HAP-1 (cell line): Measurements from ENCODE around the gene MARCHF3.

ENCODE experiments used
- DNase-seq, 2 experiments: peaks; one replicate each; pipeline ENCODE4 v3.0.0-alpha.2; 2016 to 2020; ENCODE audit warnings: low spot score in 2 of 2
- H3K27me3 ChIP-seq: fragments of 250-450 bp; sonication (Bioruptor Pico); 2 replicates; pipeline ENCODE4 v1.5.1; 2020; ENCODE audit warnings: low read depth, mild to moderate bottlenecking, moderate library complexity
- H3K36me3 ChIP-seq: fragments of 250-450 bp; sonication (Bioruptor Pico); replicated peaks from 2 replicates; pipeline ENCODE4 v1.5.1; 2020; ENCODE audit warnings: mild to moderate bottlenecking
- H3K4me1 ChIP-seq: fragments of 250-450 bp; sonication (Bioruptor Pico); 2 replicates; pipeline ENCODE4 v1.5.1; 2020; ENCODE audit warnings: mild to moderate bottlenecking
- H3K4me3 ChIP-seq: fragments of 250-450 bp; sonication (Bioruptor Pico); 2 replicates; pipeline ENCODE4 v1.5.1; 2020; ENCODE audit warnings: mild to moderate bottlenecking, moderate library complexity
- H3K9me3 ChIP-seq: fragments of 250-450 bp; sonication (Bioruptor Pico); 2 replicates; pipeline ENCODE4 v1.5.1; 2020; ENCODE audit warnings: mild to moderate bottlenecking, moderate library complexity
- in situ Hi-C: fragments of 300-500 bp; cut with MboI; formaldehyde crosslinking; loops from 3 replicates; pipeline ENCODE4 v1.14.3; 2020; ENCODE audit warnings: low sequenced_read_pairs, inconsistent platforms, mixed read lengths

The MARCHF3 gene

DNA sequence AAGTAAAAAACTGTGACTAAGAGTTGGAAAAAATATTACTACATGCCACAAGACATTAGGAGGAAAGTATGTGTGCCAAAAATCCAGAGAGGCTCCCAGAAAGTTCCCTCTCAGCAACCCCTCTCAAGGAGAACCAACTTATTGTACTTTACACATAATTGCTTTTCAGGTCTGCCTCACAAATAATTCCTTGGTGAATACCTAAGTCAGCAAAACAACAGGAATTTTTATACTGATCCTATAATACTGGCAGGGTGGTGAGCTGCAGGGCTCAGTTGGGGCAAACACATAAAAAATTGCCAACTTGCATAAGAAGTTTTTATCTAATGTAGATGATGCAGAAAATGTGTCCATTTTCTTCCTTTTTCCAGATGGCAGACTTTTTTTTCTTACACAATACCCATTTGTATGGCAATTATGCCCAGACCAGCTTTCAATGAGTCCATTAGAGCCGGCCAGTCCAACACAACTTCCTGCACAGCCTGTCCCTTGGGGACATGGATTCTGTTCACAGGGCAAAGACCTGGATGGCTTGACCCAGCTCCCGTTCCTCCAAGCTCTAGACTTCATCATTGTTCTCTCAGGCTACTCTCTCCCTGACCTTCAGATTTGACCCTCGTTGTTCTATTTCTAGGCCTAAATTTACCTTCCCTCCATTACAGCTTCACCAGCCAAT is 31.3 kb downstream of the MARCHF3 start:
- in situ Hi-C loops = no loop called here
- Histone ChIP-seq H3K36me3 (no peaks in the 10 kb centered on the region), H3K27me3 (no peaks in the 10 kb centered on the region), H3K9me3 (no peaks in the 10 kb centered on the region), H3K4me3 (no peak overlapping the region), H3K4me1 (no peaks in the 10 kb centered on the region)
- no peak for DNase-seq

DNA sequence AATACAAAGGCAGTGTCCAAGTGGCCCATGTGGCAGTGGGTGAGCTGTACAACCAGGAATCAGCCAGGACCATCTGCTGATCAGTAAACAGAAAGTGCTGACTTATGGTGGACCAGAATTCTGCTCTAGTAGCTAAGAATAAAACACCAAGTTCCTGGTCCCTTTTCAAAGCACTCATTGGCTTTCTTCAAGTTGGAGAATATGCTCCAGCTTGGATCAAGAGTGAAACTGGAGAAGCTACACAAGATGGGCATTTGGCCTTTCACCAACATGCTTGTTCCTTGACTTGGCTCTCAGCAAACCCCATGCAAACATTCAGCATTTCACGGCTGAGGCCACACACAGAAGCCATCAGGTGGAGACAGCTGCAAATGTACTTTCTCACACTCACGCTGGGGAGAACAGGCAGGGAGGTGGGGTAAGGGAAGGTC is 32.1 kb downstream of the MARCHF3 start:
- in situ Hi-C loops = no loop called here
- no peaks in the 10 kb centered on the region for H3K4me1 ChIP-seq
- DNase-seq = no peak
- H3K36me3 ChIP-seq = no peaks in the 10 kb centered on the region
- no peaks in the 10 kb centered on the region for H3K9me3 ChIP-seq
- H3K27me3 ChIP-seq = no peaks in the 10 kb centered on the region
- no peak overlapping the region for H3K4me3 ChIP-seq

DNA sequence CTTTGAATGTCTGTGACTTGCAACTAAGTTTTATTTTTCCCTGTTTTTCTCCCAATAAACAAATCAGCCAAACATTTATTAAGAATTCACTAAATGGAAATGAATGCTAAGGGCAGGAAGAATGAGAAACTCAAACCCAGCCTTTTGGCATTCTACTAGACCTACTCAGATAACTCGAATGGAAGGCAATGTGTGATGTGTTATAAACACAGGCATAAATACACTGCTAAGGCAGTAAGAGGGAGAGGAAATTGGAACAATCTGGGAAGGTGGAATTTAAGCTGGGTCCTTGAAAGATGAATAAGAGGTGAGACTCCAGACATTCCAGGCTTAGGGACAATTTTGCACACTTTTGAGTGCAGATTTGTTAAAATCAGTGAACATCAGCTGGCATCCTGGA is 34.7 kb downstream of the MARCHF3 start:
- no peak for DNase-seq

DNA sequence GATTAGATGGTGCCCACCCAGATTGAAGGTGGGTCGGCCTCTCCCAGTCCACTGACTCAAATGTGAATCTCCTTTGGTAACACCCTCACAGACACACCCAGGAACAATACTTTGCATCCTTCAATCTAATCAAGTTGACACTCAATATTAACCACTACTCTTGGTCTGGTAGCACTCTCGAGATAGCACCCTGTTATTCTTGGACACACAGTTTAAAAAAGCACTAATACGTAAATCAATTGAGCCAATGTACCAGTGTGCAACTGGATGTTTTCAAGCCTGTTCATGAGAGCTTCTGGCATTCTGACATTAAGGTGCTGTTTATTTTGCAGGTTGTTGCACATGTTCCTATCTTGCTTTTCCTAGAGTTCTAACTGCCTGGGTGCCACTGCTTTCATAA is 35.3 kb downstream of the MARCHF3 start:
- no peak overlapping the region for H3K4me3 ChIP-seq
- H3K36me3 ChIP-seq = no peaks in the 10 kb centered on the region
- H3K27me3 ChIP-seq = no peaks in the 10 kb centered on the region
- no peaks in the 10 kb centered on the region for H3K9me3 ChIP-seq
- H3K4me1 ChIP-seq = no peaks in the 10 kb centered on the region
- in situ Hi-C loops = no loop called here
- DNase-seq = no peak

More for the DNA sequence above, 34.7 kb downstream of the MARCHF3 start:
- Histone ChIP-seq H3K36me3 (no peaks in the 10 kb centered on the region), H3K4me1 (no peaks in the 10 kb centered on the region), H3K4me3 (no peak overlapping the region), H3K9me3 (no peaks in the 10 kb centered on the region), H3K27me3 (no peaks in the 10 kb centered on the region)
- in situ Hi-C loops = no loop called here

DNA sequence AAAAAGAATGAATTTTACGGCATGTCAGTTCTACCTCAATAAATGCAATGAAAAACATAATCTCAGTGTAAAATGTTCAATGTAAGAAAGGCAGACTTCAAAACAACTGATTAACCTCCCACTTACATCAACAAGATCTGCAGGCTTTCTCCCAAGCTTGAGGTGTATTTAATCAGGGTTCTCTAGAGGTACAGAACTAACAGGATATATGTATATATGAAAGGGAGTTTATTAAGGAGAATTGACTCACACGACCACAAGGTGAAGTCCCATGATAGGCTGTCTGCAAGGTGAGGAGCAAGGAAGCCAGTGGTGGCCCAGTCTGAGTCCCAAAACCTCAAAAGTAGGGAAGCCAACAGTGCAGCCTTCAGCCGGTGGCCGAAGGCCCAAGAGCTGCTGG is 35.9 kb downstream of the MARCHF3 start:
- Histone ChIP-seq H3K9me3 (no peaks in the 10 kb centered on the region), H3K4me3 (no peak overlapping the region), H3K36me3 (no peaks in the 10 kb centered on the region), H3K27me3 (no peaks in the 10 kb centered on the region), H3K4me1 (no peaks in the 10 kb centered on the region)
- DNase-seq = no peak
- in situ Hi-C loops = no loop called here

DNA sequence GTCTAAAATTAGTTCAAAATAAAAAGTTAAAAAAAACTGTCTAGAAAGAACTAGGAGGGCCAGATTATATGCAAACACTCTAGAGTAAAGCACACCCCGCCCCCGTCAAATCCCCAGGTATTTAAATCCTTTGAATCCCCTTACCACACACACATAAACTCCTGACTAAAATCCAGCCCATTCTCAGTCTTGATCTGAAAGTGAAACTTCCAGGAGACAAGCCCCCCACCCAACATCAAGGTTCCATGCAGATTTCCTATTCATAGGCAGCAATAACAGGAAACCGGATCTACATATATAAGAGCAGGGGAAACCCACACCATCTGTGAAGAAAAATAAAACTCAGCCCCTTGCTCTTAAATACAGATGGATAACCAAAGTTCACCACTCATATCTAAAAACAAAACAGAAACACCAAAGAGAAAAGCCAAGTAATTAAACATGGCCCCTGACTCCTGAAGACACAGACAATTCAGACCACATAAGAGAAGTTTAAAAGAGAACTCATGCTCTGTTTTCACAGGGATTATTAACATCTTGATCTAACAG is 42.3 kb downstream of the MARCHF3 start:
- Histone ChIP-seq H3K4me3 (no peak overlapping the region), H3K36me3 (no peaks in the 10 kb centered on the region), H3K27me3 (no peaks in the 10 kb centered on the region), H3K4me1 (peaks cover 6% of the 10 kb centered on the region), H3K9me3 (no peaks in the 10 kb centered on the region)
- no peak for DNase-seq
- in situ Hi-C loops = no loop called here

DNA sequence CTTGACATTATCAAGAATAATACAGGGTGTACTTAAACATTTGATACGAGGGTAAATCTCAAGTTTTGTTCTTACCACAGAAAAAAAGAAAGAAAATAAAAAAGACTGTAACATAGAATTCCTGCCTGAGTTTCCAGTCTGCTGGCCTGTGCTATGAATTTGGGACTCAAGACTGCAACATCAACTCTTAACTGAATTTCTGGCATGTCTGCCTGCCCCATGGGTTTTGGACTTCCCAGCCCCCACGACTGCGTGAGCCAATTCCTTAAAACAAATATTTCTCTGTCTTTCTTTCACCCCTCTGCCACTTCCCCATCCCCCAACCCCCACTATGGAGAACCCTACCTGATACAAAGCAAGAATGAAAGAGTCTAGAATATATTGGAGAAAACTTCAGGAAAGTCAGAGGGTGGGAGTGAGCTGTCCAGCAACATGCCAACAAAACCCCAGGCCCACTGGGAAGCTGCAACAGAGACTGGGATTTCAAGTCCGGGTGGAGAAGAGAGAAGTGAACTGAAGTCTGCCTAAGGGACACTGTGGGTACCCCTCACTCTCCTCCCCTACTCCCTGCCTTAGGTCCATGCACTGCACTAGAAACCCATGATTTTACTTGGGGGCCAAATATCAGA is 43.0 kb downstream of the MARCHF3 start:
- H3K4me1 ChIP-seq = peaks cover 6% of the 10 kb centered on the region
- in situ Hi-C loops = no loop called here
- no peaks in the 10 kb centered on the region for H3K36me3 ChIP-seq
- DNase-seq = no peak
- H3K4me3 ChIP-seq = no peak overlapping the region
- no peaks in the 10 kb centered on the region for H3K9me3 ChIP-seq
- no peaks in the 10 kb centered on the region for H3K27me3 ChIP-seq

DNA sequence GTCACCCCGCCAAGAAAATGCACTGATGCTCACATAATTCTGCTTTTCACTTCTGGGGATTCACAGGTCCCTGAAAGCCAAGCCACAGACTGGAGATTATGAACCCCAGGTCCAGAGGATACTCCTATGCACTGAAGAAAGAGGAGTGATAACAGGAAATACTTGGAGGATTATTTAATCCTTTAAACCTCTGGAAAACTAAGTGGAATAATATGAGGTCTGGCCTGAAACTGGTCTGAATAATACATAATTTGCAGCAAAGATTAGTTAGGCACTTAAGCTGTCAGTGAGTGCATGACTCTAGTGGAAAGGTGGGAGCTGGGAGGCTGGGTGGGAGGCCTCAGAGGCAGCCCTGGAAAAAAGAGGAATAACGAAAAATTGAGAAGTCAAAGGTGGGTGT is 45.7 kb downstream of the MARCHF3 start:
- peaks cover 6% of the 10 kb centered on the region for H3K4me1 ChIP-seq

DNA sequence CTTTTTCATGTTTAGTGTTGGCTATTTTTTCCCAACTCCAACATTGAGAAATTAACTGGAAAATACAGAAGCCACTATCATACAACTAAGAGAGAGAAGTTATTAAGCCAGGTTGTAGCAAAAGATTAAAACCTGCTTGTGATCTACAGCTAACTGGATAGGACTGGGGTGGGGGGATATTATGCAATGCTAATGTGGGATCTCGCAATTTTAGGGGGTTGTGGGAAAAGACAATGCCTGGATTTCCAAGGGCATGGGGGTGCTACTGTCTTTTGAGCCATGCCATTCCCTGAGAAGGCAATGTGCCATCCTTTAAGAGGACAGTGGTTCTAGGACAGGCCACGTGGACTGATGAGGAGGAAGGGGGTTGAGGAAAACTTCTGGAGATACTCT is 46.5 kb downstream of the MARCHF3 start:
- in situ Hi-C loops = no loop called here
- no peak for DNase-seq
- H3K4me3 ChIP-seq = no peak overlapping the region
- H3K27me3 ChIP-seq = no peaks in the 10 kb centered on the region
- no peaks in the 10 kb centered on the region for H3K9me3 ChIP-seq
- no peaks in the 10 kb centered on the region for H3K36me3 ChIP-seq
- H3K4me1 ChIP-seq = peaks cover 6% of the 10 kb centered on the region

More for the DNA sequence above, 45.7 kb downstream of the MARCHF3 start:
- H3K36me3 ChIP-seq = no peaks in the 10 kb centered on the region
- in situ Hi-C loops = no loop called here
- H3K27me3 ChIP-seq = no peaks in the 10 kb centered on the region
- H3K9me3 ChIP-seq = no peaks in the 10 kb centered on the region
- no peak for DNase-seq
- no peak overlapping the region for H3K4me3 ChIP-seq

DNA sequence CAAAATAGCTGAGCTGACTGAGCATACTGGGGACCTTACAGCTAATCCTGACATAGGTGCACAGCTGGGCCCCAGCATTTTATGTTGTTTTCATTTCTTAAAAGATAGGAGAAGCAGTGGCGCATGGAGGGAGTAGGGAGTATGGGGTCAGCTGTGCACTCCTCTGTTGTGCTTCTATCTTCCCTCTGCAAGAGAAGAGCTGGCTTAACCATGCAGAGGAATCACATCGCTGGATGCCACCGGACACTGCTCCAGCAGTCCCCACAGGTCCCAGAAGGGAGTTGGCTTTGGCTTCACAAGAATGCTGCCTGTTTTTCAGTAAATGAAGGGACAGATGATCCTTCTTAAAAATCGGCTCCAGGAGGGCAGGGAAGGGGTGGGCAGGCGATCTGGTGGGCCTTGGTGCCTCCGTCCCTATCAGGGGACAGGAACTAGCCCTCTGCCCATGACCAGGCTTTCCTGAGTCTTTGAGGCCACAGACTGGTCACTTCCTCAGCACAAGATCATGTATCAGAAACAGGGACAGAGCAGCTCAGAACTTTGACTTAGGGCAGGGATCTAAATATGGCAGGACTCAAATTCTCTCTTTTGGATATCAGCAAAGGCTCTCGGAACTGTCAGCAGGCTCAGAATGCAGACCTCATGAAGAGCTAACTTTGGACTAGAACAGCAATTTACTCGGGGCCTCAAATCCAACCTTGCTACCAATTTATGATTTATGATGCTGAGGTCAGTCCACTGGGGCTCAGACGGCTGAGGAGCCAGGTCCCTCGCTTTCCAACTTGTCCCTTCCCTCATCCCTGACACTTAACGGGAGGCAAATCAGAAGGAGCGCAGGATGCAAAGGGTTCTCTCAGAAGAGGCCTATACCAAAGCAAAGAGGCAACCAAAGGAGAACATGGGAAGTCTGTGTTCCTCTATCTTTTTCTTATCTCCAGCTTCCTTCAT is 47.2 kb downstream of the MARCHF3 start:
- H3K36me3 ChIP-seq = no peaks in the 10 kb centered on the region
- no peaks in the 10 kb centered on the region for H3K9me3 ChIP-seq
- in situ Hi-C loops = no loop called here
- no peak for DNase-seq
- H3K4me1 ChIP-seq = peaks cover 6% of the 10 kb centered on the region
- H3K27me3 ChIP-seq = no peaks in the 10 kb centered on the region
- no peak overlapping the region for H3K4me3 ChIP-seq

DNA sequence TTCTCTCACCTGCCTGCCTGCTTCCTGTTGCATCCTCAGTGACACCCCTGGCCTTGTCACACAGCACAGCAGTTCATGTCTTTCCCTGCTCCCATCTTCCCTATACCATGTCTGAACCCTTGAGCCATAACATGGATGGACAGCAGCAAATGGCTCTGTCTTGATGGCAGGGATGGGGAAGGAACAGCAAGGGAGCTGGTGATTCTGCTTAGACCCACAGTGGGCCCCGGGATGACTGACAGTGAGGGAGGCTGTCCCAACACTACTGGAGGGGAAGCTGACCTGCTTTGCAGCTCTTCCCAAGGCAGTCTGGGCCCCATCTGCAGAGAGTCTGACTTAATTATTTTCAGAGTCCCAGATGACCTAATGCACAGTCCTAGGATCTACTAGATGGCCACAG is 48.2 kb downstream of the MARCHF3 start:
- no peaks in the 10 kb centered on the region for H3K27me3 ChIP-seq
- H3K9me3 ChIP-seq = no peaks in the 10 kb centered on the region
- no peaks in the 10 kb centered on the region for H3K36me3 ChIP-seq
- H3K4me3 ChIP-seq = no peak overlapping the region
- in situ Hi-C loops = no loop called here
- peaks cover 6% of the 10 kb centered on the region; the same call in 1 of the 2 replicates for H3K4me1 ChIP-seq
- DNase-seq = no peak

DNA sequence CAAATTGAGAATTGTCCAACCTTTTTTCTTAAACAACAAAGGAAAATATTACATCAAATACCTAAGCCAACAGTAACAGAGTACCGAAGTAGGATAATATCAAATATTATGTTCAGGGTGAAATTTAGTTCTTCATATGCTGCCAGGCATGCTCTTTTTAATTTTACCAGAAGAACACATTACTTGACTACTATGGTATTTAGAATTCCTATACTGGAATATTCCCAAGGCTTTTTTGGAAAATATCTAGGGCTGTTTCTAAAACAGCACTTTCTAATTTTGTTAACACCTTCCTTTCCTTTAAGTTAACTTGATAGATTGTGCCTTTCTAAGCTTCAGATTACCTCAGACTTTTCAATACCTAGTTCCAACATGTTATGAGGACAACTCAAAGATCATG is 48.7 kb downstream of the MARCHF3 start:
- DNase-seq = no peak

DNA sequence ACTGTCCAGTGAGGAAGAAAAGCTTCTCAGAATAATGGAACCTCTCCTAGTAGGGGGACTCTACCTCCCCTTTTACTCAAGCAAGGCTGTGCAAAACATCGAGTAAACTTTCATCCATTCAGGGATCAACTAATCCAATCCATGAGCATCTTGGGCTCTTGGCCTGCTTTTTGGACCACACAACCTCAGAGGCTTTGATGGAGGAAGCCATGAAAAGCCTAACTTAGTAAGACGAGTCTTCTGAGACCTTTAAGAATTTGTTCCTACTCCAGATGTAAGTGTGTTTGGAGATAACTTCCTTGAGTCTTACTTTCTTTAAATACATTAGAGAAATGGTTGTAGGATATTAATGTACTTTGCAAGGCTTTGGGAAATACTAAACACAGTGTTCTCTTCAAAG is 49.1 kb downstream of the MARCHF3 start:
- Histone ChIP-seq H3K4me1 (peaks cover 6% of the 10 kb centered on the region; the same call in 1 of the 2 replicates), H3K4me3 (no peak overlapping the region), H3K27me3 (no peaks in the 10 kb centered on the region), H3K36me3 (no peaks in the 10 kb centered on the region), H3K9me3 (no peaks in the 10 kb centered on the region)
- in situ Hi-C loops = no loop called here
- DNase-seq = no peak

More for the DNA sequence above, 48.7 kb downstream of the MARCHF3 start:
- no peaks in the 10 kb centered on the region for H3K36me3 ChIP-seq
- H3K4me1 ChIP-seq = peaks cover 6% of the 10 kb centered on the region; the same call in 1 of the 2 replicates
- no peaks in the 10 kb centered on the region for H3K9me3 ChIP-seq
- in situ Hi-C loops = no loop called here
- H3K4me3 ChIP-seq = no peak overlapping the region
- no peaks in the 10 kb centered on the region for H3K27me3 ChIP-seq
